ENCODE results near the gene ST8SIA5.
"Not testable (repeated sequence)": the region's sequence is repeated elsewhere in the genome, so short reads cannot be mapped to it uniquely, and the experiment has no call there.

ST8SIA5 gene, protein sequence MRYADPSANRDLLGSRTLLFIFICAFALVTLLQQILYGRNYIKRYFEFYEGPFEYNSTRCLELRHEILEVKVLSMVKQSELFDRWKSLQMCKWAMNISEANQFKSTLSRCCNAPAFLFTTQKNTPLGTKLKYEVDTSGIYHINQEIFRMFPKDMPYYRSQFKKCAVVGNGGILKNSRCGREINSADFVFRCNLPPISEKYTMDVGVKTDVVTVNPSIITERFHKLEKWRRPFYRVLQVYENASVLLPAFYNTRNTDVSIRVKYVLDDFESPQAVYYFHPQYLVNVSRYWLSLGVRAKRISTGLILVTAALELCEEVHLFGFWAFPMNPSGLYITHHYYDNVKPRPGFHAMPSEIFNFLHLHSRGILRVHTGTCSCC

GRCh38 chr18:46756559-46757201 lies at the start of gene ST8SIA5:
TSS of gene ST8SIA5 (minus strand) at chr18:46757053. CDS start at chr18:46756508, 545 bp downstream.
- DNase-seq: no peak

DNA sequence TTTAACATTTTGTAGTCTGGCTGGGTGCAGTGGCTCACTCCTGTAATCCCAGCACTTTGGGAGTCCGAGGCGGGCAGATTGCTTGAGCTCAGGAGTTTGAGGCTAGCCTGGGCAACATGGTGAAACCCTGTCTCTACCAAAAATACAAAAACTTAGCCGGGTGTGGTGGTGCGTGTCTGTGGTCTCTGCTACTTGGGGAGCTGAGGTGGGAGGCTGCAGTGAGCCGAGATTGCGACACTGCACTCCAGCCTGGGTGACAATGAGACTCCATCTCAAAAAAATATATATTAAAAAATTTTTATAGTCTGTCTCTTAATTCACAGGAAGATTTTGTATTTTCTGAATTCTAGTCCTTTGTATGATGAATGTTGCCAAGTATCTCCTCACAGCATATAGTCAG lies 39.1 kb upstream of the ST8SIA5 start:
- DNase-seq: not testable (repeated sequence)

GRCh38 chr18:46794607-46795006 lies 37.8 kb upstream of the ST8SIA5 start:
- DNase-seq: no peak

DNA sequence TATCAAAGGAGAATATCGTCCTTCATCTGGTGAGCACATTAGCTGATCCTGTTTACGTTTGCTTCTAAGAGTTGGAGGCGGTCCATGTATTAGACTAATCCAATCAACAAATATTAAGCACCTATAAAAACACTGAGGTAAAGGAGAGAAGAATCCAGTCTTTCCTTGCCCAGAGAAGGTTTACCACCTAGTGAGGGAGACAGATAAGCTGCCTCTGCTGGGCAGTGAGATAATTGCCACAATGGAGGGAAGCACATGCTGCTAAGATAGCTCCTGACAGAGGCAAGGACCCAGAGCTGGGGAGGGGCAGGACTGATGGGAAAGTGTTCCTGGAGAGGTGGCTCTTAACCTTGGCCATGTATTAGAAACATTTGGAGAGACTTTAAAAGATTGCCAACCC lies 36.7 kb upstream of the ST8SIA5 start:
- no peak for DNase-seq

- no peak for DNase-seq
These were observed 32.2 kb upstream of the ST8SIA5 start for GRCh38 chr18:46789088-46789487.

- no peak for DNase-seq
These were observed 30.8 kb upstream of the ST8SIA5 start for GRCh38 chr18:46787674-46788073.

DNA sequence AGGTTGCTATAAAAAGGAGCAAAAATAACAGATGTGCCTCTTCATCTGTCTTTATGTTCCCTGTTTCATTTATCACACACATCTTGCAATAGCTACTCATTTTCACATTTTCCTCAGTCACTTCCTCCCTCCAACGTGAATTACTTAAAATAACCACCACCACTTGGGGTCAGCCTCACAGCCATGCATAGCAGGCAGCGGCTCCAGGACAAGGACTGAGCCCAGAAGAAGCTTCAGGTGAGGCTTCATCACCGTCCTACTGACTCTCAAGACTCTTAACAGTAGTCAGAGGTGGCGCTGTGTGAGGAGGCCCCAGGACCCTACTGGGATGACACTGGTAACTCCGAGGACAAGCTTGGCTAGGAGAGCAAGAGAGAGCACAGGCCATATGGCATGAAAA lies 15.5 kb upstream of the ST8SIA5 start:
- DNase-seq: no peak

DNA sequence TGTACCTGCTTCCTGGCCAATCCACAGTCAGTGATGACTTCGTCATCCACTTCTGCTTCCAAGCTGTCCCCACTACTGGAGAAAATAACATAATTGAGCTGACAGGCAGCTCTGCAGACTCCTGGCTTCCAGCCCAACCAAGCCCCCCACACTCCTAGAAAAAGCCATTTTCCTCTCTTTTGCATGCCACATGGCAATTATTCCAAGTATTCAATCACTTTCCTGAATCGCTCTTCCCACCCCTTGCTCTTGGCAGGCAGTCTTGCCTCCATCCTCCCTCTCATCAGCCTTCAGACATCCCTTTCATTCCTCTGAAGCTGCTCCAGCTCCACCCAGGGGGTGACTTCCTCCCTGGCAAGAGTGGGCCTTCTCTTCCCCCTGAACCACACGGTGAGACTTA lies 14.3 kb upstream of the ST8SIA5 start:
- no peak for DNase-seq

- DNase-seq: no peak
These were observed 13.9 kb upstream of the ST8SIA5 start for GRCh38 chr18:46770708-46771107.

DNA sequence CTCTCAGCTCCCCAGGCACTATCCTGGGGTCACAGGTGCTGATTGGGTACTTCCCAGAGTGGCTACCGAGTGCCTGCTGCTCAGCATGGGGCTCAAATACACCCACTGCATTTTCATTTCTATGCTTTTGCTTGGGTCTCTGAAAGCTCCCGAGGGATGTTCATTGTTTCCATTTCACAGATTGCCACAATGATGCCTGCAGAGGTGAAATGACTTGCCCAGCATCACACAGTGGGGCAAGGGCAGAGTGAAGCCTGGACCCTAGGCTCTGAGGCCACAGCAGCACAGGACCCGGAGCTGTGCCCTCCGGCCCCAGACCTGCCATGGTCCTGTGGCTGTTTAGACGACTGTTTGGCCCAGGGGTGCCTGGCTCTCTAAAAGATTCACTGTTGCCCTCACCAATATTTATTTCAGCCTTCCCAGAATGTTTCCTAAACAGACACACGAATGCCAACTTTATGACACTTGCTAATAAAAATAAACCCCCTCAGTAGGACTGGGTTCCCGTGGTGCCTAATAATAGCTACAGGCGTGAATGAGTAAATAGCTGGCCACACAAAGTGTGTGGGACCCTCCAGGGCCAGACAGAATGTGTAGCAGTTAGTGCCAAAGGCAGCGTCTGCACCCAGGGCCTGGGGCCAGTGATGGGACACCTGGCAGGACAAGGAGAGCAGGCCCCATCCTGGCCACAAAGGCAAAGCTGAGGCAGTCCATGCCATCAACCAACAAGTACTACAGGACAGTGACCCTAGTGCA lies 11.5 kb upstream of the ST8SIA5 start:
- no peak for DNase-seq

DNA sequence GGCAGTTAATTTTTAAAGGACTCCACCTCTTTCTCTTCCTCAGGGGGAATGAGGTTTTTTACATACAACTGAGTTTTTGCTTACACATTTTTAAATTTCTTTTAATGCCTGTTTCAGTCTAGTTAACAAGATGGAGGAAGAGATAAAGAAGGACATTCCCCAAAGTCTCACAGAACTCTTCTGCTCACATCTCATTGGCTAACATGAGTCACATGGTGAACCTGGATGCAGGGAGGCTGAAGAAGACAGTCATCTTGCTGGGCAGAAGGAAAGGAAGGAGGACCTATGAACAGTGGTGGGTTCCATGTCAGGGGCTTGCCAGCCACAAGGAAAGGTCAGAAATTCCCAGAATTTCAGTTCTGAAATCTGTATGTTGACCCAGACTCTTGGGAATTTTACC lies 10.4 kb upstream of the ST8SIA5 start:
- DNase-seq: no peak

GRCh38 chr18:46764586-46764985 lies 7.7 kb upstream of the ST8SIA5 start:
- DNase-seq: no peak

GRCh38 chr18:46761059-46761769 lies 4.4 kb upstream of the ST8SIA5 start:
- no peak for DNase-seq

DNA sequence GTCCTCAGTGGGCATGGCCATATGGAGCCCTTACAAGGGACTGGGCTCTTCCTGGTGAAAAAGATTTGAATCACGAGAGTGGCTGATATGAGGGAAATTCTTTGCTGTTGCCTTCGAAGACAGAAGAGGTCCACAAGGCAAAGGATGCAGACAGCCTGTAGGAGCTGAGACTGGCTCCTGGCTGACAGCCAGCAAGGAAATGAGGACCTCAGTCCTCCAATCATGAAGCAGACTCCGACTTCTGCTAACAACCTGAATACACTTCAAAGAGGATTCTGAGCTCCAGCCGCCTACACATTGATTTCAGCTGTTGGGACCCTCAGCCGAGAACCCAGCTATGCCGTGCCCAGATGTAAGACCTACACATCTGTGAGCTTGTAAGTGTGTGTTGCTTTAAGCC lies 3.0 kb upstream of the ST8SIA5 start:
- DNase-seq: no peak

DNA sequence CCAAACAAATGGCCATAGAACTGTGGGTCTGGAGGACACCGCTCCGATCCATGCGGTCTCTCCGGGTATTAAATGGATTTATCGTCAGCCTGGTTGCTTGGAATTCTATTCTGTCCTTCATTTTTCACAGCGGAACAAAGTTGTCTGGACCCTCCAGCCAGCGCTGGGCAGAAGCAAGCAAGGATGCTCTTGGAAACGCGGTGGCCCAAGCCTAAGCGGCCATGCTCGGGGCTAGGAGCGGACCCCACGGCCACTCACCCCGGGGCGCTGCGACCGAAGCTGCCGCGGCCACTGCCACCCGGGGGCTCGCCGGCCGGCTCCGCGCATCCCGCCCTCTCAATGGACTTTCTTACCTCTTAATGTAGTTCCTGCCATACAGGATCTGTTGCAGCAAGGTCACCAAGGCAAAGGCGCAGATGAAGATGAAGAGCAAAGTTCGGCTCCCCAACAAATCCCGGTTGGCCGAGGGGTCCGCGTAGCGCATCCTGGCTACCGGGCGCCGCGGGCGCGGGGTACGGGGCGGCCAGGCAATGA lies 761 bp downstream of the ST8SIA5 start:
- DNase-seq: no peak

GRCh38 chr18:46755315-46756024 lies 1.4 kb downstream of the ST8SIA5 start:
- no peak for DNase-seq

GRCh38 chr18:46754661-46755292 lies 2.1 kb downstream of the ST8SIA5 start:
- no peak for DNase-seq

GRCh38 chr18:46754188-46754587 lies 2.7 kb downstream of the ST8SIA5 start:
- DNase-seq: no peak

DNA sequence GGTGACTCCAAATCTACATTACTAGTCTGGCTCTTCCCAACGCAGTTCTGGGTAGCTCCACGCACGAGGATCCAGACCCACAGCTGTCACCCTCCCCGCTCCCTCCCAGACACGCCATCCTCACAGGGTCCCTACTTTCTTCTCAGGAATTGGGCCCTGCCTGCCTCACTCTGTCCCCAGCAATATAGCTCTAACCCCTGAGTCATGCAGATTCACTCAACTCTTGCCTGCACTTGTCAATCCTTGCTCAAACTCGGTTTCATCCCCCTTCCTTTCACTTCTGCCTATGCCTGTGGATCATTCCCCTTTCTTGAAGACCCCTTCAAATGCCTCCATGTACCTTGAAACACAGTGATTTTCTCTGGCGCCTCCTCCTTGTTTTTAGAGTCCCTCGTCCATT lies 5.0 kb downstream of the ST8SIA5 start:
- no peak for DNase-seq

DNA sequence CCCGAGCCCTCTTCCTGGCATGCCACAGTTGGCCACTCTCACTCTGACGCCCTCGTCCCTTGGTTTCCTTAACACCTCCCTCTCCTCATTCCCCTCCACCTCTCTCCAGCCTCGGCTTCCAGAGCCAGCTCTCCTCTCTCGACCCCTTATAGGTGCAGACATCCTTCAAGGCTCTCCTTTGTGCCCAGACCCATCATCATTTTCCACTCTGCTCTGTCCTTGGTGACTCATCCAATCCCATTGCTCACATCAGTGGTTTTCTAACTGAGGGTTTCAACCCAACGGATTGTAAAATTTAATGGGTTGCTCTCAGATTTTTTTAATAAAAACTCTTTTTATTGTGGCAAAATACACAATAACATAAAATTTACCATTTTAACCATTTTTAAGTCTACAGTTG lies 6.2 kb downstream of the ST8SIA5 start:
- DNase-seq: no peak

DNA sequence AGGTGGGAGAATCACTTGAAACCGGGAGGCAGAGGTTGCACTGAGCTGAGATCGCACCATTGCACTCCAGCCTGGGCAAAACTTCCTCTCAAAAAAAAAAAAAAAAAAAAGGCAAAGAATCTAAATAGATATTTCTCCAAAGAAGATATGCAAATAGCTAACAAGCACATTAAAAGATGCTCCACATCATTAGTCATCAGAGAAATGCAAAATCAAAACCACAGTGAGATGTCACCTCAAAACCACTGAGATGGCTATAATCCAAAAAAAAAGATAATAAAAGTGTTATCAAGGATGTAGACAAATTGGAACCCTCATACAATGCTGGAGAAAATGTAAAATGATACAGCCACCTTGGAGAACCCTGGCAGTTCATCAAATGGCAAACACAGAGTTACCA lies 8.4 kb downstream of the ST8SIA5 start:
- DNase-seq: no peak

DNA sequence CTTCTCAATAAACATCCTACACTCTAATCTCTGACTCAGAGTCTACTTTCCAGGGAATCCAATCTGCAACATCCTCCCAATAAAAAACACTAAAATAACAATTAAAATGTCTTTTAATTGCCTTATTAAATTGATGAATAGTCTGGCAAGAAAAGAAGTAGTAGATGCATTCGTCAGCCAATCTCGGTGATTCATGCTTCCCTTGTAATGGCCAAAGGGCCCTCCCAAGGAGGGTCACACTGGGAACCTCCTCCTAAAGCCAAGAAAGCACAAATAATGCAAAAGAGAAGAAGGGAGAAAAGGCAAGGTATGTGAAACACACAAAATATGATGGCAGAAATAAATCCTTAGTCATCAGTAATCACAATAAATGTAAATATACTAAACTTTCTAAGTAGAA lies 16.8 kb downstream of the ST8SIA5 start:
- DNase-seq: no peak
